CD14-positive monocyte (primary cell): Measurements from ENCODE around the gene REN. TPM values are rescaled to one million over a fixed set of nuclear protein-coding genes. Genes with fewer than 3 reads are reported as not detected.
A peak's percentile ranks its signal among the peaks of the same experiment; 100 is the strongest.

ENCODE experiments used
- DNase-seq, 3 donors: peaks; one replicate each; pipeline ENCODE4 v3.0.0-alpha.2; 2011 to 2022
- H2AFZ ChIP-seq: 2 replicates; pipeline ENCODE4 v1.6.0; 2012; ENCODE audit warnings: mild to moderate bottlenecking, low read depth, low read length, inconsistent platforms; ENCODE audit not compliant: insufficient read depth, poor library complexity, severe bottlenecking
- H3K27ac ChIP-seq, 2 donors: 1 replicate in 1 of 2; 2 replicates in 1 of 2; pipeline ENCODE4 v1.5.1; 2012 to 2013; ENCODE audit warnings: low read length in 2 of 2, control low read depth in 1 of 2, inconsistent platforms in 1 of 2, low read depth in 1 of 2, mild to moderate bottlenecking in 1 of 2
- H3K27me3 ChIP-seq, 2 donors: one replicate each; pipeline versions ENCODE4 v1.6.0 to v1.6.1; 2011 to 2013; ENCODE audit warnings: low read length in 2 of 2; ENCODE audit not compliant: control insufficient read depth in 2 of 2, insufficient read depth in 2 of 2
- H3K36me3 ChIP-seq, 2 donors: replicated peaks in 1 of 2; 1 replicate in 1 of 2; 2 replicates in 1 of 2; pipeline versions ENCODE4 v1.5.1 to v1.6.1; 2012 to 2013; ENCODE audit warnings: low read length in 2 of 2, control low read depth in 1 of 2, inconsistent platforms in 1 of 2, mild to moderate bottlenecking in 1 of 2; ENCODE audit not compliant: insufficient read depth in 2 of 2, control insufficient read depth in 1 of 2
- H3K4me1 ChIP-seq, 2 donors: 1 replicate in 1 of 2; 2 replicates in 1 of 2; pipeline versions ENCODE4 v1.5.1 to v1.6.1; 2012 to 2013; ENCODE audit warnings: low read length in 2 of 2, control low read depth in 1 of 2, inconsistent platforms in 1 of 2, mild to moderate bottlenecking in 1 of 2, moderate library complexity in 1 of 2; ENCODE audit not compliant: insufficient read depth in 2 of 2, control insufficient read depth in 1 of 2
- H3K4me2 ChIP-seq: replicated peaks from 2 replicates; pipeline ENCODE3; 2012; ENCODE audit warnings: low read length, moderate library complexity, mild to moderate bottlenecking; ENCODE audit not compliant: poor library complexity, severe bottlenecking; ENCODE audit errors: extremely low read depth
- H3K4me3 ChIP-seq, 3 experiments: fragments of 200-600 bp in 1 of 3; sonication (generic) in 1 of 3; replicated peaks in 1 of 3; 1 replicate in 2 of 3; 2 replicates in 1 of 3; pipeline ENCODE4 v1.5.1; 2011 to 2013; ENCODE audit warnings: low read length in 3 of 3, mild to moderate bottlenecking in 3 of 3, control low read depth in 2 of 3, low read depth in 2 of 3, inconsistent platforms in 1 of 3, moderate library complexity in 1 of 3
- H3K79me2 ChIP-seq: 2 replicates; pipeline ENCODE4 v1.6.0; 2012; ENCODE audit warnings: mild to moderate bottlenecking, control low read depth, inconsistent platforms, low read length, moderate library complexity; ENCODE audit not compliant: insufficient read depth
- H3K9ac ChIP-seq: 2 replicates; pipeline ENCODE4 v1.6.0; 2017; ENCODE audit warnings: low read length, mild to moderate bottlenecking; ENCODE audit not compliant: insufficient read depth, poor library complexity, severe bottlenecking
- H3K9me3 ChIP-seq, 2 donors: replicated peaks in 1 of 2; 1 replicate in 1 of 2; 2 replicates in 1 of 2; pipeline versions ENCODE4 v1.5.1 to v1.6.1; 2012 to 2013; ENCODE audit warnings: low read length in 2 of 2, control low read depth in 1 of 2; ENCODE audit not compliant: control insufficient read depth in 1 of 2, insufficient read depth in 1 of 2
- H4K20me1 ChIP-seq: 2 replicates; pipeline ENCODE4 v1.6.0; 2012; ENCODE audit warnings: mild to moderate bottlenecking, low read length, control low read depth, moderate library complexity; ENCODE audit not compliant: insufficient read depth
- H3K27ac Mint-ChIP-seq, 7 donors: one replicate each; pipeline ENCODE4 v1.8.0; 2020; ENCODE audit warnings: mild to moderate bottlenecking in 7 of 7, mixed read lengths in 7 of 7, moderate library complexity in 6 of 7, inconsistent platforms in 2 of 7
- H3K27me3 Mint-ChIP-seq, 3 donors: one replicate each; pipeline ENCODE4 v1.8.0; 2021 to 2022; ENCODE audit warnings: low read depth in 3 of 3, mild to moderate bottlenecking in 3 of 3, mixed read lengths in 3 of 3, moderate library complexity in 3 of 3, inconsistent platforms in 1 of 3
- H3K36me3 Mint-ChIP-seq, 2 donors: one replicate each; pipeline ENCODE4 v1.8.0; 2020; ENCODE audit warnings: mixed read lengths in 2 of 2, inconsistent platforms in 1 of 2, mild to moderate bottlenecking in 1 of 2
- H3K4me1 Mint-ChIP-seq: one replicate; pipeline ENCODE4 v1.8.0; 2020; ENCODE audit warnings: mild to moderate bottlenecking, mixed read lengths
- H3K4me3 Mint-ChIP-seq, 2 donors: one replicate each; pipeline ENCODE4 v1.8.0; 2020; ENCODE audit warnings: mild to moderate bottlenecking in 2 of 2, mixed read lengths in 2 of 2, moderate library complexity in 1 of 2
- H3K9me3 Mint-ChIP-seq, 7 donors: one replicate each; pipeline ENCODE4 v1.8.0; 2020 to 2022; ENCODE audit warnings: mixed read lengths in 7 of 7, mild to moderate bottlenecking in 6 of 7, moderate library complexity in 6 of 7, inconsistent platforms in 2 of 7
- WGBS: methylation state at CpG from one replicate; pipeline ENCODE4 v1.1.5; 2013; ENCODE audit warnings: missing lambda C conversion rate; ENCODE audit not compliant: insufficient coverage; 5-methylcytosine and 5-hydroxymethylcytosine counted together
- intact Hi-C, 2 donors: fragments of 100-400 bp; cut with micrococcal nuclease; formaldehyde crosslinking; loops; one replicate each; pipeline versions ENCODE4 v1.15.0 to v1.15.1; 2023
- polyA plus RNA-seq, 3 donors: library from polyadenylated mRNA; depleted of rRNA in 1 of 3; unstranded in 2 of 3; stranded (reverse) in 1 of 3; fragments of 300-500 nt in 2 of 3; fragments of >200 nt in 1 of 3; fragmentation: Illumina TruSeq in 2 of 3; gene quantifications; 1 replicate in 2 of 3; 2 replicates in 1 of 3; pipeline ENCODE4 v1.2.3, GENCODE V29; 2012 to 2021
- TF ChIP-seq, protein P1 (sequence below): fragments of 200-600 bp; IDR thresholded peaks from one replicate; pipeline ENCODE4 v1.8.0; 2022; ENCODE audit warnings: antibody characterized with exemption, mild to moderate bottlenecking

The REN gene
- polyA plus RNA-seq, 3 donors: not detected

DNA sequence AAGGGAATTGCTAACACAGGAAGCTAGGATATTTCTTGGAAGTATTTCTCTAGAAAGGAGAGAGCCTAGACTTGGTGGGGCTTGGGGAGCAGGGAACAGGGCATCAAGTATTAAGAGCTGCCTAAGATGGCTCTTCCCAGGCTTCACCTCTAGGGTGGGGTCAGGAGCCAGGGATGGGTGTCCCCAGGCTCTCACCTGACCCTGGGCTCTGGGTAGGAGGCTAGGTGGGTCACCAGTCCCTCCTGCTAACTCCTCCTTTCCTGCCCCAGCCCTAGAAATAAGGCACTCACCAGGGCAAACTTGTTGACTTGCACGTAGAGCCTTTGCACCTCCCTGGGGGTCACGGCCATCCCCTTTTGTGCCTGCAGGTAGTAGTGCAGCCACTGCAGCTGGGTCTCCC lies 29.3 kb downstream of the REN start:
- intact Hi-C loops: no loop called here
- Histone ChIP-seq H3K4me2 (no peak overlapping the region), H2AFZ (no peak overlapping the region), H3K79me2 (no peaks in the 10 kb centered on the region), H3K4me1 (no peaks in the 10 kb centered on the region), H3K27me3 (no peaks in the 10 kb centered on the region), H4K20me1 (no peaks in the 10 kb centered on the region), H3K9ac (no peak overlapping the region), H3K4me3 (no peak overlapping the region), H3K9me3 (no peaks in the 10 kb centered on the region), H3K36me3 (no peaks in the 10 kb centered on the region), H3K27ac (no peak overlapping the region)
- no peaks in the 10 kb centered on the region for H3K4me1 Mint-ChIP-seq
- TF ChIP-seq, protein P1, sequence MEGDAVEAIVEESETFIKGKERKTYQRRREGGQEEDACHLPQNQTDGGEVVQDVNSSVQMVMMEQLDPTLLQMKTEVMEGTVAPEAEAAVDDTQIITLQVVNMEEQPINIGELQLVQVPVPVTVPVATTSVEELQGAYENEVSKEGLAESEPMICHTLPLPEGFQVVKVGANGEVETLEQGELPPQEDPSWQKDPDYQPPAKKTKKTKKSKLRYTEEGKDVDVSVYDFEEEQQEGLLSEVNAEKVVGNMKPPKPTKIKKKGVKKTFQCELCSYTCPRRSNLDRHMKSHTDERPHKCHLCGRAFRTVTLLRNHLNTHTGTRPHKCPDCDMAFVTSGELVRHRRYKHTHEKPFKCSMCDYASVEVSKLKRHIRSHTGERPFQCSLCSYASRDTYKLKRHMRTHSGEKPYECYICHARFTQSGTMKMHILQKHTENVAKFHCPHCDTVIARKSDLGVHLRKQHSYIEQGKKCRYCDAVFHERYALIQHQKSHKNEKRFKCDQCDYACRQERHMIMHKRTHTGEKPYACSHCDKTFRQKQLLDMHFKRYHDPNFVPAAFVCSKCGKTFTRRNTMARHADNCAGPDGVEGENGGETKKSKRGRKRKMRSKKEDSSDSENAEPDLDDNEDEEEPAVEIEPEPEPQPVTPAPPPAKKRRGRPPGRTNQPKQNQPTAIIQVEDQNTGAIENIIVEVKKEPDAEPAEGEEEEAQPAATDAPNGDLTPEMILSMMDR: no peak
- H3K36me3 Mint-ChIP-seq: no peaks in the 10 kb centered on the region
- no peaks in the 10 kb centered on the region for H3K9me3 Mint-ChIP-seq
- H3K27ac Mint-ChIP-seq: no peak overlapping the region
- DNase-seq: no peak
- WGBS: 83% methylated on average over 2 of the region's 2 CpGs
- no peak overlapping the region for H3K4me3 Mint-ChIP-seq
- H3K27me3 Mint-ChIP-seq: peaks cover 6 to 12% (median 10%) of the 10 kb centered on the region in 3 donors

DNA sequence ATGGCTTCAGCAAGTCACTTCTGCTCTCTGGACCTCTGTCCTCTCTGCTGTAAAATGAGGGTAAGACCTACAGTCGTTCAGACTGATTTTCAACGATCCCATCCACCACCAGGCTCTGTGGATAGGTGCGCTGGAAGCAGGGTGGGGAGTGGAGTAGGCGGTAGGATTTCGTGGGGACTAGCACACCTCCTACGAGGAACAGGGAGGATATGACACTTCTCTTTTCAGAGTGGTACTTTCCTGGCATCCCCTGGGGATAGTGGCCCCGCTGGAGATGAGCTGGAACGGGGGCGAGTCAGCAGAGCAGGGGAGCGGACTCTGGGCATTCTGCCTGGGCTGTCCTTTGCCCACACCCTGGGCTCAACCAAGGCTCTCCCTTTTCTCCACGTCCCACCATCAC lies 32.0 kb downstream of the REN start:
- Mint-ChIP-seq H3K27ac (peak overlapping the region in 1 of 7 donors; percentile 64), H3K36me3 (no peaks in the 10 kb centered on the region), H3K4me3 (no peak overlapping the region), H3K4me1 (peaks cover 3% of the 10 kb centered on the region), H3K27me3 (peaks cover 2 to 10% (median 4%) of the 10 kb centered on the region in 3 donors), H3K9me3 (no peaks in the 10 kb centered on the region)
- DNase-seq: no peak
- intact Hi-C loops: no loop called here
- peaks cover 3 to 4% of the 10 kb centered on the region in 2 donors for H3K4me1 ChIP-seq
- H4K20me1 ChIP-seq: no peaks in the 10 kb centered on the region
- H3K4me3 ChIP-seq: no peak overlapping the region
- no peaks in the 10 kb centered on the region for H3K9me3 ChIP-seq
- H3K36me3 ChIP-seq: no peaks in the 10 kb centered on the region
- 91% methylated on average over 4 of the region's 11 CpGs for WGBS
- no peak overlapping the region for H2AFZ ChIP-seq
- no peak overlapping the region for H3K9ac ChIP-seq
- no peak overlapping the region for H3K4me2 ChIP-seq
- no peaks in the 10 kb centered on the region for H3K79me2 ChIP-seq
- TF ChIP-seq, protein P1: no peak
- no peak overlapping the region for H3K27ac ChIP-seq
- no peaks in the 10 kb centered on the region for H3K27me3 ChIP-seq
